Right ventricle myocardium superior (tissue), 1 donor: Measurements from ENCODE around the gene ACOT13. TPM values are rescaled to one million over a fixed set of nuclear protein-coding genes. Genes with fewer than 3 reads are reported as not detected.
A peak's percentile ranks its signal among the peaks of the same experiment; 100 is the strongest.
"Not testable (repeated sequence)": the region's sequence is repeated elsewhere in the genome, so short reads cannot be mapped to it uniquely, and the experiment has no call there.

Source experiments
- ATAC-seq: fragments of 200-7000 bp; cut with Tn5 transposase; one replicate; pipeline ENCODE4 v1.9.1; 2020; ENCODE audit warnings: mild to moderate bottlenecking; ENCODE audit not compliant: poor library complexity
- DNase-seq: peaks from one replicate; pipeline ENCODE4 v3.0.0-alpha.2; 2020
- intact Hi-C: fragments of 100-400 bp; cut with DNase I; formaldehyde crosslinking; loops from one replicate; pipeline ENCODE4 v1.11.2; 2022
- total RNA-seq: library from RNA; stranded (reverse); fragmentation: NEBNext Ultra II Directional; extraction: Animal tissue kit (Norgen Biotek cat#: 25700); gene quantifications from one replicate; pipeline ENCODE4 v1.2.1, GENCODE V29; 2021
- donor health status: DM: no; HTN: yes; CAD: no; lungs with severe emphysema.

The ACOT13 gene
- total RNA-seq, 1 donor from 2014 or later = 74.3 TPM

DNA sequence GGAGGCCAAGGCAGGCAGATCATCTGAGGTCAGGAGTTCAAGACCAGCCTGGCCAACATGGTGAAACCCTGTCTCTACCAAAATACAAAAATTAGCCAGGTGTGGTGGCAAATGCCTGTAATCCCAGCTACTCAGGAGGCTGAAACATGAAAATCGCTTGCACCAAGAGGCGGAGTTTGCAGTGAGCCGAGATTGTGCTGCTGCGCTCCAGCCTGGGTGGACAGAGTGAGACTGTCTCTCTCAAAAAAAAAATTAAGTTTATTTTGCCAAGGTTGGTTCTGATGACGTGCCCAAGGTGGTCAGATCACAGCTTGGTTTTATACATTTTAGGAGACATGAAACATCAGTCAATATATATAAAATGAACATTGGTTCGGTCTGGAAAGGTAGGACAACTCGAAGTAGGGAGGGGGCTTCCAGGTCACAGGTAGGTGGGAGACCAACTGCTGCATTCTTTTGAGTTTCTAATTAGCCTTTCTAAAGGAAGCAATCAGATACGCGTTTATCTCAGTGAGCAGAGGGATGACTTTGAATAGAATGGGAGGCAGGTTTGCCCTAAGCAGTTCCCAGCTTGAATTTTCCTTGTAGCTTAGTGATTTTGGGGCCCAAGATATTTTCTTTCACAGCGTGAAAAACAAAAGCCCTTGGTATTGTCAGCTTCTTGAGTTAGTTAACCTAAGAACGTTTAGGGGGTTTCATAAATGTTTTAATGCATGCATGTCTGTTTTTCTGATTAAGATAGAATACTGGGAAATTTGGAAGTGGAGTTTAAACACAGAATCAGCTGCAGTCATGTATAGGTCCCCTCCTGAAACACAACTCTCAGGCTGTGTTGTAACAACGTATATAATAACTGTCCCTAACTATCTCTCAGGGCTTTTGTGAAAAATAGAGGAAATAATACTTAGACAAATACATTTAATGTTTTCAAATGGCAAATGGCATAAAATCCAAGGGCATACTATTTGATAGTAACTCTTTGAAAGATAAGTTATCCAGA lies 16.7 kb downstream of the ACOT13 start:
- intact Hi-C loops = no loop called here
- DNase-seq (no peak), ATAC-seq (no peak)

- intact Hi-C loops = no loop called here
- ATAC-seq (no peak), DNase-seq (no peak)
Observed at GRCh38 chr6:24686408-24686807, 19.5 kb downstream of the ACOT13 start.

DNA sequence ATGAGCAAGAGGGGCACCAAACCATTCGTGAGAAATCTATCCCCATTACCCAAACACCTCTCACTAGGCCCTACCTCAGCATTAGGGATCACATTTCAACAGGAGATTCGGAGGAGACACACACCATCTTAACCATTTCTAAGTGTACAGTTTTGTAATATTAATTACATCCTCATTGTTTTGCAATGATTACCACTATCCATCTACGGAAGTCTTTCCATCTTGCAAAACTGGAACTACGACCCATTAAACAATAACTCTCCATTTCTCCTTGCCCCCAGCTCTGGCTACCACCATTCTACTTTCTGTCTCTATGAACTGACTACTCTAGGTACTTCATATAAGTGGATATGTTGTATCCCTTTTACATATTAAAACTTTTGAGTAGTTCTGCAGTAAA lies 20.1 kb downstream of the ACOT13 start:
- DNase-seq (no peak), ATAC-seq (no peak)
- intact Hi-C loops = no loop called here

DNA sequence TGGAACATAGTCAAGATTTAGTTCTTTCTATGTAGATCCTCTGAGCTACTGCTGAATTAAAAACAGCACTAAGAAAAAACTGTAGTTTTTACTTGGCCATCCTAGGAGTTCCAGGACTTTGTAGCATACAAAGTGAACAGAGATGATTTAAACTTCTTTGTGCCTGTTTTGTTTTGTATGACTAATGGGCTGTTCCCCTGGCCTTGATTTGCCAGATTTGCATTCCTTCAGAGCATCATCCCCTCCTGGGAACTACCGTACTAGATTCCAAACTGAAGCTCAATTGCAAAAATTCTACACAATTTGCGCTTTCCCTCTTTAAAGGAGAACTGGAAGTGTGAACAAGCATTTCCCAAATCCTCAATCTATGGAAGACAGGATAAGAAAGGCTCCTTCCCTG lies 23.1 kb downstream of the ACOT13 start:
- DNase-seq (no peak), ATAC-seq (peak; percentile 25)
- intact Hi-C loops = no loop called here

- intact Hi-C loops = no loop called here
- no peak for ATAC-seq
- no peak for DNase-seq
Observed at GRCh38 chr6:24690593-24690992, 23.7 kb downstream of the ACOT13 start.

DNA sequence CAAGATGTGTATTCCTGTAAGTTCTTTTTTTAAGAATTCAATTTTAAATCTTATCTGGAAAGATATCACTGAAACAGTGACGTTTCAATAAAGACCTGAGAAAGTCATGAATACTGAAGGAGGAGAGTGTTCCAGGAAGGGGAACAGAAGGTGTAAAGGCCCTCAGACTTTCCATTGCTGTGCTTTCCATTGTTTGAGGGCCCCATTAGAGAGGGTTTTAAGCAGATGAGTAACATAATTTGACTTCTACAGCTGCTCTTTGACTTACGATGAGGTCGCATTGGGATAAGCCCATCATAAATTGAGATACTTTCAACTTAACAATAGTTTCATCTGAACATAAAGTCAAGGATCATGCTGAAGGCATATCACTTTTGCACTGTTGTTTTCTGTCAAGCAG lies 24.7 kb downstream of the ACOT13 start:
- DNase-seq = no peak
- ATAC-seq = no peak
- intact Hi-C loops = no loop called here

- no peak for DNase-seq
- peak; percentile 68 for ATAC-seq
- intact Hi-C loops = loop anchor here (2.0 kb wide), 1 partner anchor 111 kb away; no protein-coding TSS in a partner anchor
Observed at GRCh38 chr6:24692003-24692402, 25.1 kb downstream of the ACOT13 start.

- intact Hi-C loops = loop anchor here (2.0 kb wide), 1 partner anchor 112 kb away; no protein-coding TSS in a partner anchor
- ATAC-seq = no peak
- no peak for DNase-seq
Observed at GRCh38 chr6:24692415-24692814, 25.5 kb downstream of the ACOT13 start.

DNA sequence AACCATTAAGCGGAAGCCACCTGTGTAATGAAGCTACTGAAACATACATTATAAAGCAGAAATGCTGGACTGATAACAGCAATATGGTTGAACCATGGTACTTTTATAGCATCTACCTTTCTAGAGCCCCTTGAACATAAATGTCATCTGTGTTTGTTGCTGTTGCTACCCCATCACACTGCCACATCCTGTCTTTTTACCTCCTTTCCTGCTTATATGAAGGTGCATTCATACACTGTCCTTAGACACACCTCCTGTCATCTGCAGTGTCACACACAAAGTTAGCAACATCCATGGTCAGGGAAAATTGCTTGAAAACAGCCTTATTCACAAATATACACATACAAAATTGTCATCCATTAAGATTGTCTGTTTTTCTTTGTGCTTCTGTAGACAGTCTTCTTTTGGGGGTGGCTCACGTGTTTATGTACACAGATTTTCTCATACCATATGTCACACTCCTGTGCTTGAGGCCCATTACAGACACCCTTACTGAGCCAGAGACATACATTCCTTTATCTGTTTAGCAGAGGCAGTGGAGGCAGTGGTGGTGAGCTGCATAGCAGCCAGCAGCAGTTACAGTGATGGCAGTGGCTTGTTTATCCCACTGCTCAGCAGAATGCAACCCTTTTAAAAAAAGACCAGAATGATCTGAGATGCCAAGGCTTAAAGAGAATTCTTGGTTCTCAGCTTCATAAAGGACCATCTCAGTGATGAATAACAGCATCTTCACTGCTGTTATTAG lies 26.1 kb downstream of the ACOT13 start:
- ATAC-seq = no peak
- intact Hi-C loops = loop anchor here (2.0 kb wide), 1 partner anchor 112 kb away; no protein-coding TSS in a partner anchor

GRCh38 chr6:24694198-24694597 lies 27.3 kb downstream of the ACOT13 start:
- intact Hi-C loops = no loop called here
- no peak for ATAC-seq

More for the DNA sequence above, 26.1 kb downstream of the ACOT13 start:
- no peak for DNase-seq

GRCh38 chr6:24695635-24696034 lies 28.8 kb downstream of the ACOT13 start:
- intact Hi-C loops, DNase-seq: not testable (repeated sequence)
- ATAC-seq = peak; percentile 83

More at GRCh38 chr6:24694198-24694597, 27.3 kb downstream of the ACOT13 start:
- DNase-seq = no peak

DNA sequence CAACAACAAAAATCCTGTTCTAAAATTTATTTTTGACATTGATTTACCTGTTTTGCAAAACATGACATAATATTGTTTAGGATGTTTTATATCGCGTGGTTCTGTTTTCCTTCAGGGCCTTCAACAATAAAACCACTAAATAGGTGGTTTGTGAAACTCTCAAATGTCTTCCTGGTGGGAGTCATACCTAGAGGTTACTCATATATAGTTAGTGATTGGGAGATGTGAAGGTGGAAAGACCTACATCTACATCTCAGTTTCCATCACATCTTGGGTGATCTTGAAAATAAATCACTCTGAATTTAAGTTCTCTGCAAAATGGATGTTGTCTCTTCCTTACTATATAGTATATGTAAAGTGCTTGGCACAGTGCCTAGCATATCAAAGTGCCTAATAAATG lies 29.2 kb downstream of the ACOT13 start:
- intact Hi-C loops = no loop called here
- ATAC-seq (no peak), DNase-seq (no peak)

GRCh38 chr6:24699521-24700359 lies 32.9 kb downstream of the ACOT13 start:
- no peak for ATAC-seq
- DNase-seq = no peak
- intact Hi-C loops = loop anchor here (10.0 kb wide), 1 partner anchor 275 kb away; no protein-coding TSS in a partner anchor

DNA sequence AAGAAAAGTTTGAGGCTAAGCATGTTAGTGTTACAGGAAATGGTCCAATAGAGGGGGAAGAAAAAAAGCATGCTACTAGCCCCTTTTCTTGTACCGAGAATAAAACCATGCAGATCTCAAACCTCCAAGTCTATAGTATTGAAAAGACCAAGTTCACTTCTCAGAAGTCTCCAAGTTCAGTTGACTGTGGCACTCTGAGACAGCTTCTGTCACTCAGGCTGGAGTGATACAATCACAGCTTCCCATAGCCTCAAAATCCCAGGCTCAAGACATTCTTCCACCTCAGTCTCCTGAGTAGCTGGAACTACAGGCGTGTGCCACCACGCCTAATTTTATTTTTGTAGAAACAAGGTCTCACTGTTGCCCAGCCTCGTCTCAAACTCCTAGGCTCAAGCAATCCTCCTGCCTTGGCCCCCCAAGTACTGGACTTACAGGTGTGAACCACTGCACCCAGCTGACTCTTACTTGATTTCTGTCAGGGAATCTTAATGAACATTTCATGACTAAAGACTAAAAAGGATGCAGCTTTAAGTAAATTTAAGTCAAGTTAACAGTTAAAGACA lies 35.9 kb downstream of the ACOT13 start:
- intact Hi-C loops = loop anchor here (10.0 kb wide), 1 partner anchor 278 kb away; no protein-coding TSS in a partner anchor
- DNase-seq (no peak), ATAC-seq (no peak)

GRCh38 chr6:24704468-24704867 lies 37.6 kb downstream of the ACOT13 start:
- DNase-seq = no peak
- ATAC-seq = no peak
- intact Hi-C loops = loop anchor here (10.0 kb wide), 1 partner anchor 280 kb away; no protein-coding TSS in a partner anchor

DNA sequence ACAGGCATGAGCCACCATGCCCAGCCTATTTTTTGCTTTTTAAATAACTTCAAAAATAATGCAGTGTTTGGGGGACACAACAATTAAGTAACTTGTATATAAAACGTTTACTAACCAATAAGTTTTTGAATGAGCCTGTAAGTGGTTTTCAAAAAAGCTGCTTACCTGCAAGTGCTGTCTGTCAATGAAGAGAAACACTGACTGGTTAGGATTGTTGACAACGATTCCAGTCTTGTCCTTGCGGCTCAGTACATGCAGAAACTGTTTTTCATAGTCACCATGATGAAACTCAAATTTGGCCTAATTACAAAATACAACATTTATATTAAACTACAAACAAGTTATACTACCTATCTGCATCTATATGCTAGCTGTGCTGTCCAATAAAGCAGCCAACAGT lies 41.7 kb downstream of the ACOT13 start:
- ATAC-seq (no peak), DNase-seq (no peak)
- intact Hi-C loops = loop anchor here (10.0 kb wide), 1 partner anchor 284 kb away; no protein-coding TSS in a partner anchor

- ATAC-seq (no peak), DNase-seq (no peak)
- intact Hi-C loops = loop anchor here (10.0 kb wide), 1 partner anchor 284 kb away; no protein-coding TSS in a partner anchor
Observed at GRCh38 chr6:24709014-24709711, 42.3 kb downstream of the ACOT13 start.
